PC-9 (cell line): ENCODE results near the gene GALM. TPM values are rescaled to one million over a fixed set of nuclear protein-coding genes. Genes with fewer than 3 reads are reported as not detected.

Source experiments
- BruUV-seq: library from RNA; stranded (reverse); fragments of 400-500 nt; replicated peaks from 2 replicates; lab custom pipeline; 2021; lab: Mats Ljungman, UMichigan
- CTCF ChIA-PET: fragments of 300-600 bp; sonication (Branson Sonifier 250); formaldehyde crosslinking; loops from one replicate; lab custom pipeline; 2022; ENCODE audit warnings: antibody characterized with exemption; lab: Charles Lee
- POLR2A ChIA-PET: fragments of 300-600 bp; sonication (Branson Sonifier 250); formaldehyde crosslinking; loops from one replicate; lab custom pipeline; 2022; ENCODE audit warnings: antibody characterized with exemption; ENCODE audit not compliant: unreplicated experiment; lab: Charles Lee
- DNase-seq, 2 experiments: peaks; one replicate each; pipeline versions ENCODE4 v3.0.0 to v3.0.0-alpha.2; 2015 to 2022; ENCODE audit warnings: mixed read lengths in 1 of 2
- H2AFZ ChIP-seq: fragments of 200-600 bp; sonication (generic); 2 replicates; pipeline ENCODE4 v1.8.1; 2017; ENCODE audit warnings: antibody characterized with exemption
- H3F3A ChIP-seq: fragments of 200-600 bp; sonication (generic); 2 replicates; pipeline ENCODE4 v1.8.1; 2017; ENCODE audit warnings: antibody characterized with exemption, mild to moderate bottlenecking, low read depth; ENCODE audit not compliant: insufficient read depth
- H3K27ac ChIP-seq: fragments of 200-600 bp; sonication (generic); 2 replicates; pipeline ENCODE4 v1.6.1; 2016; ENCODE audit warnings: mixed run types
- H3K27me3 ChIP-seq: fragments of 200-600 bp; sonication (generic); 2 replicates; pipeline ENCODE4 v1.6.1; 2016; ENCODE audit warnings: low read depth, mixed run types; ENCODE audit not compliant: insufficient read depth
- H3K36me3 ChIP-seq: fragments of 200-600 bp; sonication (generic); 2 replicates; pipeline ENCODE4 v1.6.1; 2016; ENCODE audit warnings: low read depth, mixed run types
- H3K4me1 ChIP-seq: fragments of 200-600 bp; sonication (generic); replicated peaks from 2 replicates; pipeline ENCODE4 v1.6.1; 2016; ENCODE audit warnings: mixed run types; ENCODE audit not compliant: insufficient read depth
- H3K4me2 ChIP-seq: fragments of 200-600 bp; sonication (generic); 2 replicates; pipeline ENCODE4 v1.6.1; 2017; ENCODE audit warnings: mixed run types
- H3K4me3 ChIP-seq: fragments of 200-600 bp; sonication (generic); 2 replicates; pipeline ENCODE4 v1.6.1; 2016; ENCODE audit warnings: mixed run types
- H3K79me2 ChIP-seq: fragments of 200-600 bp; sonication (generic); 2 replicates; pipeline ENCODE4 v1.6.1; 2017; ENCODE audit warnings: low read depth, mixed run types
- H3K9me2 ChIP-seq: fragments of 200-600 bp; sonication (generic); 2 replicates; pipeline ENCODE4 v1.8.1; 2017; ENCODE audit warnings: mild to moderate bottlenecking; ENCODE audit not compliant: insufficient read depth
- H3K9me3 ChIP-seq: fragments of 200-600 bp; sonication (generic); 2 replicates; pipeline ENCODE4 v1.8.1; 2016; ENCODE audit warnings: low read depth; ENCODE audit not compliant: insufficient read depth
- H4K20me1 ChIP-seq: fragments of 200-600 bp; sonication (generic); 2 replicates; pipeline ENCODE4 v1.8.1; 2017; ENCODE audit not compliant: insufficient read depth
- CTCF ChIP-seq: fragments of 200-600 bp; sonication (generic); conservative IDR thresholded peaks from 2 replicates; pipeline ENCODE4 v1.6.1; 2017; ENCODE audit warnings: mixed run types, antibody characterized with exemption, mild to moderate bottlenecking, moderate library complexity
- EZH2 ChIP-seq: fragments of 200-600 bp; sonication (generic); IDR thresholded peaks from 2 replicates; pipeline ENCODE4 v1.8.0; 2017; ENCODE audit warnings: antibody characterized with exemption, low read depth
- intact Hi-C: fragments of 100-400 bp; cut with micrococcal nuclease; formaldehyde crosslinking; loops from one replicate; pipeline ENCODE4 v1.10.0; 2022; ENCODE audit not compliant: unreplicated experiment
- total RNA-seq: library from RNA; stranded (reverse); gene quantifications from 2 replicates; pipeline ENCODE4 v1.2.3, GENCODE V29; 2021

GALM gene
- total RNA-seq, 1 experiment from 2014 or later = 27.7 TPM

- Histone ChIP-seq H4K20me1 (no peaks in the 10 kb centered on the region), H3K4me1 (no peaks in the 10 kb centered on the region), H3K79me2 (no peaks in the 10 kb centered on the region), H3F3A (no peaks in the 10 kb centered on the region), H2AFZ (no peak overlapping the region), H3K9me2 (no peaks in the 10 kb centered on the region), H3K4me3 (no peak overlapping the region), H3K36me3 (no peaks in the 10 kb centered on the region), H3K27me3 (no peaks in the 10 kb centered on the region), H3K4me2 (no peak overlapping the region), H3K9me3 (no peaks in the 10 kb centered on the region), H3K27ac (no peak overlapping the region)
- ChIA-PET POLR2A (no interaction called here), CTCF (no interaction called here)
- no TSS peak for BruUV-seq
- TF ChIP-seq EZH2 = no peak
- no peak for TF ChIP-seq CTCF
- intact Hi-C loops = no loop called here
- DNase-seq = no peak
Measured at GRCh38 chr2:38708900-38709566, 43.1 kb downstream of the GALM start.

- Histone ChIP-seq H3K4me1 (no peaks in the 10 kb centered on the region), H3F3A (no peaks in the 10 kb centered on the region), H3K27me3 (no peaks in the 10 kb centered on the region), H3K4me2 (no peak overlapping the region), H2AFZ (no peak overlapping the region), H3K27ac (no peak overlapping the region), H3K9me3 (no peaks in the 10 kb centered on the region), H3K79me2 (no peaks in the 10 kb centered on the region), H3K36me3 (no peaks in the 10 kb centered on the region), H4K20me1 (no peaks in the 10 kb centered on the region), H3K4me3 (no peak overlapping the region), H3K9me2 (no peaks in the 10 kb centered on the region)
- intact Hi-C loops = no loop called here
- TF ChIP-seq CTCF (no peak), EZH2 (no peak)
- DNase-seq = no peak
- CTCF ChIA-PET = no interaction called here
- POLR2A ChIA-PET = no interaction called here
- BruUV-seq = no TSS peak
Measured at GRCh38 chr2:38709567-38710194, 43.8 kb downstream of the GALM start.

- Histone ChIP-seq H3K4me2 (no peak overlapping the region), H3K27ac (no peak overlapping the region), H3K9me3 (no peaks in the 10 kb centered on the region), H2AFZ (no peak overlapping the region), H3K4me3 (no peak overlapping the region), H3K27me3 (no peaks in the 10 kb centered on the region), H3K79me2 (no peaks in the 10 kb centered on the region), H3F3A (no peaks in the 10 kb centered on the region; the same call in none of the 2 replicates), H3K9me2 (no peaks in the 10 kb centered on the region), H3K4me1 (peaks cover 12% of the 10 kb centered on the region), H3K36me3 (no peaks in the 10 kb centered on the region), H4K20me1 (no peaks in the 10 kb centered on the region)
- TF ChIP-seq EZH2 (no peak), CTCF (no peak)
- ChIA-PET CTCF (no interaction called here), POLR2A (no interaction called here)
- intact Hi-C loops = no loop called here
- no TSS peak for BruUV-seq
- no peak for DNase-seq
Measured at GRCh38 chr2:38711558-38711957, 45.6 kb downstream of the GALM start.
